A673 (cell line): ENCODE results near the gene BLTP3A. TPM values are rescaled to one million over a fixed set of nuclear protein-coding genes. Genes with fewer than 3 reads are reported as not detected.
"Not testable (repeated sequence)": the region's sequence is repeated elsewhere in the genome, so short reads cannot be mapped to it uniquely, and the experiment has no call there.

Experiments used
- BruUV-seq: library from RNA; stranded (reverse); fragments of 400-500 nt; replicated peaks from 2 replicates; lab custom pipeline; 2021; lab: Mats Ljungman, UMichigan
- CTCF ChIA-PET: fragments of 300-600 bp; sonication (Branson Sonifier 250); formaldehyde crosslinking; loops from one replicate; lab custom pipeline; 2022; ENCODE audit warnings: antibody characterized with exemption; lab: Charles Lee
- POLR2A ChIA-PET: fragments of 300-600 bp; sonication (Branson Sonifier 250); formaldehyde crosslinking; loops from one replicate; lab custom pipeline; 2022; ENCODE audit warnings: antibody characterized with exemption; ENCODE audit not compliant: low non-redundant PET; lab: Charles Lee
- DNase-seq: peaks from one replicate; pipeline ENCODE4 v3.0.0-alpha.2; 2015; ENCODE audit warnings: low spot score
- H3K27ac ChIP-seq: fragments of 200-600 bp; sonication (generic); 2 replicates; pipeline ENCODE4 v1.5.1; 2016; ENCODE audit warnings: mixed run types, low read depth, mild to moderate bottlenecking, mixed read lengths, antibody characterized with exemption, low read length; ENCODE audit not compliant: poor library complexity, severe bottlenecking
- H3K27me3 ChIP-seq: fragments of 200-600 bp; sonication (generic); replicated peaks from 2 replicates; pipeline ENCODE4 v1.6.1; 2017; ENCODE audit warnings: mixed run types, low read depth, mild to moderate bottlenecking, mixed read lengths, antibody characterized with exemption, low read length; ENCODE audit not compliant: insufficient read depth, poor library complexity
- H3K36me3 ChIP-seq: fragments of 200-600 bp; sonication (generic); 2 replicates; pipeline ENCODE4 v1.6.1; 2016; ENCODE audit warnings: mixed run types, mild to moderate bottlenecking, mixed read lengths, antibody characterized with exemption, low read length; ENCODE audit not compliant: insufficient read depth, poor library complexity, severe bottlenecking
- H3K4me1 ChIP-seq: fragments of 200-600 bp; sonication (generic); 2 replicates; pipeline ENCODE4 v1.6.1; 2017; ENCODE audit warnings: mixed run types, mild to moderate bottlenecking, mixed read lengths, antibody characterized with exemption, low read length; ENCODE audit not compliant: insufficient read depth, poor library complexity, severe bottlenecking
- H3K4me3 ChIP-seq: fragments of 200-600 bp; sonication (generic); 2 replicates; pipeline ENCODE4 v1.5.1; 2016; ENCODE audit warnings: low read depth, mixed run types, mild to moderate bottlenecking, mixed read lengths, low read length; ENCODE audit not compliant: poor library complexity, severe bottlenecking
- H3K9me3 ChIP-seq: fragments of 200-600 bp; sonication (generic); 2 replicates; pipeline ENCODE4 v1.6.1; 2016; ENCODE audit warnings: mixed run types, low read depth, mild to moderate bottlenecking, mixed read lengths, antibody characterized with exemption, low read length; ENCODE audit not compliant: poor library complexity, severe bottlenecking
- EZH2 ChIP-seq: fragments of 200-600 bp; sonication (generic); IDR thresholded peaks from 2 replicates; pipeline ENCODE4 v1.6.1; 2017; ENCODE audit warnings: borderline replicate concordance, low read depth, mild to moderate bottlenecking, mixed read lengths, antibody characterized with exemption, low read length; ENCODE audit not compliant: poor library complexity, severe bottlenecking
- intact Hi-C: fragments of 100-400 bp; cut with micrococcal nuclease; formaldehyde crosslinking; loops from one replicate; pipeline ENCODE4 v1.10.0; 2022; ENCODE audit not compliant: unreplicated experiment
- total RNA-seq: library from RNA; stranded (reverse); gene quantifications from 2 replicates; pipeline ENCODE4 v1.2.3, GENCODE V29; 2021
- TF ChIP-seq, protein P1 (sequence below): fragments of 300-800, 200-600 bp; sonication (generic); conservative IDR thresholded peaks from 2 replicates; pipeline ENCODE4 v1.5.1; 2017; ENCODE audit warnings: low read depth, mild to moderate bottlenecking, antibody characterized with exemption, low read length, moderate library complexity, mixed read lengths

The BLTP3A gene
- total RNA-seq, 1 experiment from 2014 or later: 20.4 TPM

DNA sequence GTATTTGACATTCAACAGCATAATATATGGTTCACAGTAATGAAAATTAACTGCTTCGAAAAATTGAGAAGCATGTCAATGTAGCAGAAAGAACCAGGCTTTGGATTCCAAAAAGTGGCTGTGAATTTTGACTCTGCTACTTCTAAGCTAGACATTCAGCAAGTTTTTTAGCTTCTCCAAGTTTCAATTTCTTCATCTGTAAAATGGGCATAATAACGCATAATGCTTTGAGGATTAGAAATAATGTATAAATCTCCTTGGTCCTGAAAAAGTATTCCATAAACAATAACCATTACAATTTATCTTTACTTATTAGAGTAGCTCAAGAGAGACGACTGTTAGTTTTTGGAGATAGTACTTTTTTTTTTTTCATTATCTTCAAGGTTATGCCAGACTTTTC is 7.7 kb downstream of the BLTP3A start:
- Histone ChIP-seq H3K9me3 (no peaks in the 10 kb centered on the region), H3K27ac (no peak overlapping the region), H3K27me3 (no peaks in the 10 kb centered on the region), H3K4me1 (no peaks in the 10 kb centered on the region), H3K36me3 (no peaks in the 10 kb centered on the region), H3K4me3 (no peak overlapping the region)
- POLR2A ChIA-PET: no interaction called here
- intact Hi-C loops: no loop called here
- BruUV-seq: no TSS peak
- no peak for TF ChIP-seq EZH2
- TF ChIP-seq, protein P1, sequence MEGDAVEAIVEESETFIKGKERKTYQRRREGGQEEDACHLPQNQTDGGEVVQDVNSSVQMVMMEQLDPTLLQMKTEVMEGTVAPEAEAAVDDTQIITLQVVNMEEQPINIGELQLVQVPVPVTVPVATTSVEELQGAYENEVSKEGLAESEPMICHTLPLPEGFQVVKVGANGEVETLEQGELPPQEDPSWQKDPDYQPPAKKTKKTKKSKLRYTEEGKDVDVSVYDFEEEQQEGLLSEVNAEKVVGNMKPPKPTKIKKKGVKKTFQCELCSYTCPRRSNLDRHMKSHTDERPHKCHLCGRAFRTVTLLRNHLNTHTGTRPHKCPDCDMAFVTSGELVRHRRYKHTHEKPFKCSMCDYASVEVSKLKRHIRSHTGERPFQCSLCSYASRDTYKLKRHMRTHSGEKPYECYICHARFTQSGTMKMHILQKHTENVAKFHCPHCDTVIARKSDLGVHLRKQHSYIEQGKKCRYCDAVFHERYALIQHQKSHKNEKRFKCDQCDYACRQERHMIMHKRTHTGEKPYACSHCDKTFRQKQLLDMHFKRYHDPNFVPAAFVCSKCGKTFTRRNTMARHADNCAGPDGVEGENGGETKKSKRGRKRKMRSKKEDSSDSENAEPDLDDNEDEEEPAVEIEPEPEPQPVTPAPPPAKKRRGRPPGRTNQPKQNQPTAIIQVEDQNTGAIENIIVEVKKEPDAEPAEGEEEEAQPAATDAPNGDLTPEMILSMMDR: no peak
- CTCF ChIA-PET: interaction anchor here (0.7 kb wide), 1 partner anchor 10 kb away, joined by 4 read pairs; no protein-coding TSS in a partner anchor
- no peak for DNase-seq

DNA sequence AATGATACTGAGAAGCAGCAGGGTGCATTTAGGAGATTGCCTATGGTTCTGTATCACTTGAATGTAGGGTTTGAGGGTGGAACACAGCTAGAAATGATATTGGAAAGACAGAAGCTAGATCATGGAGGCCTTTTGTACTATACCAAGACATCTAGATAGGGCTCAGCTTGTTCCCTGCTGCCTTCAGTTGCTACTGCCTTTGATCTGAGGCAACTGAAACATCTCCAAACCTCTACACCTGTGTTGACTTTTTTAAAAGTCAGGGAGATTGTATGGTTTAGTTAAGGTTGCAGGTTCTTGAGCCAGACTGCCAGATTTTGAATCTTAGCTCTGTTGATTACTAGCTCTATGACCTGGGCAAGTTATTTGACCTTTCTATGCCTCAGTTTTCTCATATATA is 12.7 kb downstream of the BLTP3A start:
- H3K36me3 ChIP-seq: no peaks in the 10 kb centered on the region
- no peak overlapping the region for H3K4me3 ChIP-seq
- TF ChIP-seq EZH2: no peak
- TF ChIP-seq, protein P1: no peak
- no peak overlapping the region for H3K27ac ChIP-seq
- no peak for DNase-seq
- H3K4me1 ChIP-seq: no peaks in the 10 kb centered on the region
- no peaks in the 10 kb centered on the region for H3K27me3 ChIP-seq
- no TSS peak for BruUV-seq
- intact Hi-C loops: no loop called here
- ChIA-PET POLR2A (no interaction called here), CTCF (no interaction called here)
- H3K9me3 ChIP-seq: no peaks in the 10 kb centered on the region

DNA sequence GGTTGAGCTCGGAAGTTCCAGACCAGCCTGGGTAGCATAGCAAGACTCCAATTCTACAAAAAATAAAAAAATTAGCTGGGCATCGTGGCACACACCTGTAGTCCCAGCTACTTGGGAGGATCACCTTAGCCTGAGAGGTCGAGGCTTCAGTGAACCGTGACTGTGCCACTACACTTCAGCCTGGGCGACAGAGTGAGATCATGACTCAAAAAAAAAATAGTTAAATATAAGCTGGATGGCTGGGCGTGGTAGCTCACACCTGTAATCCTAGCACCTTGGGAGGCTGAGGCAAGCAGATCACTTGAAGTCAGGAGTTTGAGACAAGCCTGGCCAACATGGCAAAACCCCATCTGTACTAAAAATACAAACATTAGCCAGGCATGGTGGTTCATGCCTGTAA is 13.2 kb downstream of the BLTP3A start:
- intact Hi-C loops, H3K27ac ChIP-seq, H3K4me1 ChIP-seq, CTCF ChIA-PET, H3K4me3 ChIP-seq, H3K36me3 ChIP-seq, H3K27me3 ChIP-seq, DNase-seq, H3K9me3 ChIP-seq, BruUV-seq: not testable (repeated sequence)
- POLR2A ChIA-PET: interaction anchor here (0.6 kb wide), 2 partner anchors 14 to 145 kb away, joined by 4 to 20 read pairs; no protein-coding TSS in a partner anchor

DNA sequence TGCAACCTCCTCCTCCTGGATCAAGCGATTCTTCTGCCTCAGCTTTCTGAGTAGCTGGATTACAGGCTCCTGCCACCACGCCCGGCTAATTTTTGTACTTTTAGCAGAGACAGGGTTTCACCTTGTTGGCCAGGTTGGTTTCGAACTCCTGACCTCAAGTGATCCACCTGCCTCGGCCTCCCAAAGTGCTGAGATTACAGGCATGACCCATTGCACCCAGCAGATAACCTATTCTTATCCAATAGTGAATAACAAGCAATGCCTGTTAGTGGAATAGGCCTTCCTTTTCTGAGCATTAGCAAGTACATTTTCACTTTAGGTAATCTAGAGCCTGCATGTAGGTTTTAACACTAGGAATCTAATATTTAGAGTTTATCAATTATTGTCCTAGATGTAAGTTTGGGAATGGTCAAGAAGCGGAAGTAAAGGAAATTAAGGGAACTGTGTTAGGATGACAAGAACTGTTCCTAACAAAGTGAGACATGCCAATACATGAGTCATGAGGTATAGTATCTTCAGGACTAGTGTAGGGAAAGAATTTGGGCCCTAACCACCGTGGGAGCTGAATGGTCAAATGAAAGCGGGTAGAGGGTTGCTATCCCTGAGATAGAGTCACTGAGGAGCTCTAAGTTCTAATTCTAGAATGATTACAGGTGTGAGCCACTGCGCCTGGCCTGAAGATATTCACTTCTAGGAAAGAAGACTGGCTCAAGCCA is 15.0 kb downstream of the BLTP3A start:
- intact Hi-C loops: no loop called here
- no peaks in the 10 kb centered on the region for H3K4me1 ChIP-seq
- no peaks in the 10 kb centered on the region for H3K27me3 ChIP-seq
- TF ChIP-seq, protein P1: no peak
- TF ChIP-seq EZH2: no peak
- DNase-seq: no peak
- ChIA-PET CTCF (no interaction called here), POLR2A (no interaction called here)
- H3K4me3 ChIP-seq: no peak overlapping the region
- H3K36me3 ChIP-seq: no peaks in the 10 kb centered on the region
- no peaks in the 10 kb centered on the region for H3K9me3 ChIP-seq
- no TSS peak for BruUV-seq
- no peak overlapping the region for H3K27ac ChIP-seq

DNA sequence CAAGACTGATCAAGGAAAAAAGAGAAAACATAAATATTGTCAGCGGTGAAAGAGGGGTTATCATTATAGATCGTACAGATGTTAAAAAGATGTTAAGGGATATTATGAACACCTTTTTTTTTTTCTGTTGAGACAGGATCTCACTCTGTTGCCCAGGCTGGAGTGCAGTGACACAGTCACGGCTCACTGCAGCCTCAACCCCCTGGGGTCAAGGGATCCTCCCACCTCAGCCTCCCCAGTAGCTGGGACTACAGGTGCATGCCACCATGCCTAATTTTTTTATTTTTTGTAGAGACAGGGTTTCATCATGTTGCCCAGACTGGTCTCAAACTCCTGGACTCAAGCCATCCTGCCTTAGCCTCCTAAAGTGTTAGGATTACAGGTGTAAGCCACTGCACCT is 16.6 kb downstream of the BLTP3A start:
- H3K27ac ChIP-seq, H3K9me3 ChIP-seq, POLR2A ChIA-PET, H3K27me3 ChIP-seq, H3K4me1 ChIP-seq, BruUV-seq, H3K4me3 ChIP-seq, intact Hi-C loops, DNase-seq, H3K36me3 ChIP-seq: not testable (repeated sequence)
- CTCF ChIA-PET: interaction anchor here (0.6 kb wide), 1 partner anchor 1149 kb away, joined by 3 read pairs; no protein-coding TSS in a partner anchor
